ENCODE data around the gene ATP9A.
"Not testable (repeated sequence)": the region's sequence is repeated elsewhere in the genome, so short reads cannot be mapped to it uniquely, and the experiment has no call there.

DNA sequence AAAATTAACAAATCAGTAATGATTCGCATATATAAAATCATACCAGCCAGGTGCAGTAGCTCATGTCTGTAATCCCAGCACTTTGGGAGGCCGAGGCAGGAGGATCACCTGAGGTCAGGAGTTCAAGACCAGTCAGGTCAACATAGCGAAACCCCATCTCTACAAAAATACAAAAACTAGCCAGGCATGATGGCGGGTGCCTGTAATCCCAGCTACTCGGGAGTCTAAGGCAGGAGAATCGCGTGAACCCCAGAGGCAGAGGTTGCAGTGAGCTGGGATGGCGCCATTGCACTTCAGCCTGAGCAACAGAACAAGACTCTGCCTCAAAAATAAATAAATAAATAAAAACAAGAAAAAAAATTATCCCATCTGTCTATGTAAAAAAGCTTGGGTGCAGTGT, 124.4 kb downstream of the ATP9A start:
- TF ChIP-seq, protein P1, sequence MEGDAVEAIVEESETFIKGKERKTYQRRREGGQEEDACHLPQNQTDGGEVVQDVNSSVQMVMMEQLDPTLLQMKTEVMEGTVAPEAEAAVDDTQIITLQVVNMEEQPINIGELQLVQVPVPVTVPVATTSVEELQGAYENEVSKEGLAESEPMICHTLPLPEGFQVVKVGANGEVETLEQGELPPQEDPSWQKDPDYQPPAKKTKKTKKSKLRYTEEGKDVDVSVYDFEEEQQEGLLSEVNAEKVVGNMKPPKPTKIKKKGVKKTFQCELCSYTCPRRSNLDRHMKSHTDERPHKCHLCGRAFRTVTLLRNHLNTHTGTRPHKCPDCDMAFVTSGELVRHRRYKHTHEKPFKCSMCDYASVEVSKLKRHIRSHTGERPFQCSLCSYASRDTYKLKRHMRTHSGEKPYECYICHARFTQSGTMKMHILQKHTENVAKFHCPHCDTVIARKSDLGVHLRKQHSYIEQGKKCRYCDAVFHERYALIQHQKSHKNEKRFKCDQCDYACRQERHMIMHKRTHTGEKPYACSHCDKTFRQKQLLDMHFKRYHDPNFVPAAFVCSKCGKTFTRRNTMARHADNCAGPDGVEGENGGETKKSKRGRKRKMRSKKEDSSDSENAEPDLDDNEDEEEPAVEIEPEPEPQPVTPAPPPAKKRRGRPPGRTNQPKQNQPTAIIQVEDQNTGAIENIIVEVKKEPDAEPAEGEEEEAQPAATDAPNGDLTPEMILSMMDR (IDR thresholded peaks at IDR 0.05; ENCODE audit: low read depth, low read length, poor library complexity, severe bottlenecking) = not testable (repeated sequence)
- not testable (repeated sequence) for TF ChIP-seq EZH2phosphoT487 (IDR thresholded peaks at IDR 0.05; ENCODE audit: borderline replicate concordance, low read length)

Measured in DOHH2 (cell line).